Caco-2 (cell line): ENCODE measurements around the gene GNPTAB. TPM values are rescaled to one million over a fixed set of nuclear protein-coding genes. Genes with fewer than 3 reads are reported as not detected.
A peak's percentile ranks its signal among the peaks of the same experiment; 100 is the strongest.

Experiments
- BruUV-seq: library from RNA; stranded (reverse); fragments of 400-500 nt; replicated peaks from 2 replicates; lab custom pipeline; 2021; lab: Mats Ljungman, UMichigan
- CTCF ChIA-PET: fragments of 300-600 bp; sonication (Branson Sonifier 250); formaldehyde crosslinking; loops from one replicate; lab custom pipeline; 2022; ENCODE audit warnings: antibody characterized with exemption; lab: Charles Lee
- POLR2A ChIA-PET: fragments of 300-600 bp; sonication (Branson Sonifier 250); formaldehyde crosslinking; loops from one replicate; lab custom pipeline; 2022; ENCODE audit warnings: antibody characterized with exemption; lab: Charles Lee
- DNase-seq, 2 experiments: peaks; one replicate each; pipeline versions ENCODE4 v3.0.0 to v3.0.0-alpha.2; 2020 to 2022
- H3K27me3 ChIP-seq: replicated peaks from 2 replicates; pipeline ENCODE4 v1.6.0; 2011; ENCODE audit warnings: low read length; ENCODE audit not compliant: control insufficient read depth, insufficient read depth
- H3K36me3 ChIP-seq: 2 replicates; pipeline ENCODE4 v1.5.1; 2011; ENCODE audit warnings: low read length; ENCODE audit not compliant: control insufficient read depth, insufficient read depth
- H3K4me1 ChIP-seq: fragments of 250-450 bp; sonication (Bioruptor Pico); 2 replicates; pipeline ENCODE4 v1.5.1; 2020; ENCODE audit warnings: mild to moderate bottlenecking
- H3K4me3 ChIP-seq: 2 replicates; pipeline ENCODE4 v1.5.1; 2011; ENCODE audit warnings: low read depth, mild to moderate bottlenecking, control low read depth, low read length
- H3K9me3 ChIP-seq: fragments of 250-450 bp; sonication (Bioruptor Pico); 2 replicates; pipeline ENCODE4 v1.5.1; 2020; ENCODE audit warnings: mild to moderate bottlenecking, moderate library complexity
- H3K27ac Mint-ChIP-seq: one replicate; pipeline ENCODE4 v1.8.0; 2022; ENCODE audit warnings: mixed read lengths; ENCODE audit not compliant: unreplicated experiment
- H3K27me3 Mint-ChIP-seq: one replicate; pipeline ENCODE4 v1.8.0; 2022; ENCODE audit warnings: mixed read lengths; ENCODE audit not compliant: insufficient read depth, unreplicated experiment
- H3K36me3 Mint-ChIP-seq: one replicate; pipeline ENCODE4 v1.8.0; 2022; ENCODE audit warnings: mild to moderate bottlenecking, mixed read lengths; ENCODE audit not compliant: insufficient read depth, unreplicated experiment
- H3K4me1 Mint-ChIP-seq: one replicate; pipeline ENCODE4 v1.8.0; 2022; ENCODE audit warnings: low read depth, mixed read lengths; ENCODE audit not compliant: unreplicated experiment
- H3K4me3 Mint-ChIP-seq: one replicate; pipeline ENCODE4 v1.8.0; 2022; ENCODE audit warnings: mild to moderate bottlenecking, moderate library complexity, mixed read lengths; ENCODE audit not compliant: unreplicated experiment
- H3K9me3 Mint-ChIP-seq: one replicate; pipeline ENCODE4 v1.8.0; 2022; ENCODE audit warnings: mixed read lengths; ENCODE audit not compliant: unreplicated experiment
- CTCF ChIP-seq, 2 experiments: fragments of 200-600 bp in 1 of 2; IDR thresholded peaks; 1 replicate in 1 of 2; 2 replicates in 1 of 2; pipeline versions ENCODE4 v1.5.1 to v1.8.0; 2011 to 2022; ENCODE audit warnings: antibody characterized with exemption in 1 of 2, control low read depth in 1 of 2, inconsistent platforms in 1 of 2, low read depth in 1 of 2, low read length in 1 of 2, mild to moderate bottlenecking in 1 of 2, moderate library complexity in 1 of 2; ENCODE audit not compliant: insufficient read depth in 1 of 2, severe bottlenecking in 1 of 2, unreplicated experiment in 1 of 2
- intact Hi-C: fragments of 100-400 bp; cut with micrococcal nuclease; formaldehyde crosslinking; loops from one replicate; pipeline ENCODE4 v1.10.0; 2022; ENCODE audit not compliant: unreplicated experiment
- total RNA-seq: library from RNA; stranded (reverse); gene quantifications from 2 replicates; pipeline ENCODE4 v1.2.3, GENCODE V29; 2022

GNPTAB gene
- total RNA-seq, 1 experiment from 2014 or later, result 39.1 TPM

- no peaks in the 10 kb centered on the region for H3K27me3 Mint-ChIP-seq
- no peak overlapping the region for H3K4me3 Mint-ChIP-seq
- no peak overlapping the region for H3K4me3 ChIP-seq
- H3K4me1 ChIP-seq, result no peaks in the 10 kb centered on the region
- no peaks in the 10 kb centered on the region for H3K4me1 Mint-ChIP-seq
- no peak overlapping the region for H3K27ac Mint-ChIP-seq
- H3K9me3 Mint-ChIP-seq, result no peaks in the 10 kb centered on the region
- no peaks in the 10 kb centered on the region for H3K27me3 ChIP-seq
- DNase-seq, result no peak
- ChIA-PET CTCF (no interaction called here), POLR2A (no interaction called here)
- H3K36me3 Mint-ChIP-seq, result peaks cover 42% of the 10 kb centered on the region
- 0 out of 2 replicates have a peak, but pooled peaks cover 3% of the 10 kb centered on the region for H3K9me3 ChIP-seq
- no peak for TF ChIP-seq CTCF (IDR thresholded peaks at IDR 0.05; ENCODE audit: insufficient read depth in 1 of 2, low read depth in 1 of 2, low read length in 1 of 2, severe bottlenecking in 1 of 2, unreplicated experiment in 1 of 2)
- BruUV-seq, result no TSS peak
- peaks cover 1% of the 10 kb centered on the region for H3K36me3 ChIP-seq
- intact Hi-C loops, result no loop called here
Observed at GRCh38 chr12:101747697-101748096, 83.1 kb downstream of the GNPTAB start.

- 0 out of 2 replicates have a peak, but pooled peaks cover 3% of the 10 kb centered on the region for H3K9me3 ChIP-seq
- Mint-ChIP-seq H3K27me3 (no peaks in the 10 kb centered on the region), H3K4me3 (no peak overlapping the region), H3K4me1 (no peaks in the 10 kb centered on the region), H3K36me3 (peaks cover 45% of the 10 kb centered on the region), H3K9me3 (no peaks in the 10 kb centered on the region), H3K27ac (no peak overlapping the region)
- no TSS peak for BruUV-seq
- intact Hi-C loops, result no loop called here
- TF ChIP-seq CTCF (IDR thresholded peaks at IDR 0.05; ENCODE audit: insufficient read depth in 1 of 2, low read depth in 1 of 2, low read length in 1 of 2, severe bottlenecking in 1 of 2, unreplicated experiment in 1 of 2), result no peak
- no peak for DNase-seq
- POLR2A ChIA-PET, result no interaction called here
- H3K4me1 ChIP-seq, result no peaks in the 10 kb centered on the region
- CTCF ChIA-PET, result no interaction called here
- H3K4me3 ChIP-seq, result no peak overlapping the region
- H3K27me3 ChIP-seq, result no peaks in the 10 kb centered on the region
- peaks cover 1% of the 10 kb centered on the region for H3K36me3 ChIP-seq
Observed at GRCh38 chr12:101746661-101747060, 84.1 kb downstream of the GNPTAB start.

- H3K4me3 ChIP-seq, result no peak overlapping the region
- no peaks in the 10 kb centered on the region for H3K27me3 ChIP-seq
- H3K4me1 ChIP-seq, result no peaks in the 10 kb centered on the region
- TF ChIP-seq CTCF (IDR thresholded peaks at IDR 0.05; ENCODE audit: insufficient read depth in 1 of 2, low read depth in 1 of 2, low read length in 1 of 2, severe bottlenecking in 1 of 2, unreplicated experiment in 1 of 2), result no peak
- 0 out of 2 replicates have a peak, but pooled peaks cover 3% of the 10 kb centered on the region for H3K9me3 ChIP-seq
- no peaks in the 10 kb centered on the region for H3K4me1 Mint-ChIP-seq
- peaks cover 1% of the 10 kb centered on the region for H3K36me3 ChIP-seq
- no peak overlapping the region for H3K27ac Mint-ChIP-seq
- no peak for DNase-seq
- H3K4me3 Mint-ChIP-seq, result no peak overlapping the region
- BruUV-seq, result TSS peak; percentile 26
- CTCF ChIA-PET, result no interaction called here
- intact Hi-C loops, result no loop called here
- H3K9me3 Mint-ChIP-seq, result no peaks in the 10 kb centered on the region
- H3K27me3 Mint-ChIP-seq, result no peaks in the 10 kb centered on the region
- H3K36me3 Mint-ChIP-seq, result peaks cover 45% of the 10 kb centered on the region
- POLR2A ChIA-PET, result no interaction called here
Observed at GRCh38 chr12:101746196-101746595, 84.6 kb downstream of the GNPTAB start.
